ENCODE data around the gene ALPP.

The ALPP gene

GRCh38 chr2:232350804-232351685, 27.5 kb upstream of the ALPP start:
- H3K4me2 ChIP-seq (ENCODE audit: low read depth, low read length, poor library complexity, severe bottlenecking): no peak overlapping the region
- H3K27me3 ChIP-seq (ENCODE audit: low read length): no peaks in the 10 kb centered on the region
- H3K9me3 ChIP-seq (ENCODE audit: insufficient read depth, low read length): no peaks in the 10 kb centered on the region
- H3F3A ChIP-seq (ENCODE audit: insufficient read depth): no peaks in the 10 kb centered on the region
- no peak overlapping the region for H2AFZ ChIP-seq (ENCODE audit: low read depth, low read length, severe bottlenecking)
- H3K9me2 ChIP-seq (replicated peaks; ENCODE audit: insufficient read depth, low read length): no peaks in the 10 kb centered on the region
- no peaks in the 10 kb centered on the region for H3K79me2 ChIP-seq (ENCODE audit: insufficient read depth, low read length)
- no peak overlapping the region for H3K27ac ChIP-seq (ENCODE audit: low read depth, low read length)
- H3K4me3 ChIP-seq (ENCODE audit: insufficient read depth, low read length, poor library complexity, severe bottlenecking): no peak overlapping the region
- no peaks in the 10 kb centered on the region for H4K20me1 ChIP-seq (ENCODE audit: low read depth, low read length)
- no peak for TF ChIP-seq EZH2phosphoT487 (conservative IDR thresholded peaks at IDR 0.05; ENCODE audit: low read length)
- TF ChIP-seq, protein P1, sequence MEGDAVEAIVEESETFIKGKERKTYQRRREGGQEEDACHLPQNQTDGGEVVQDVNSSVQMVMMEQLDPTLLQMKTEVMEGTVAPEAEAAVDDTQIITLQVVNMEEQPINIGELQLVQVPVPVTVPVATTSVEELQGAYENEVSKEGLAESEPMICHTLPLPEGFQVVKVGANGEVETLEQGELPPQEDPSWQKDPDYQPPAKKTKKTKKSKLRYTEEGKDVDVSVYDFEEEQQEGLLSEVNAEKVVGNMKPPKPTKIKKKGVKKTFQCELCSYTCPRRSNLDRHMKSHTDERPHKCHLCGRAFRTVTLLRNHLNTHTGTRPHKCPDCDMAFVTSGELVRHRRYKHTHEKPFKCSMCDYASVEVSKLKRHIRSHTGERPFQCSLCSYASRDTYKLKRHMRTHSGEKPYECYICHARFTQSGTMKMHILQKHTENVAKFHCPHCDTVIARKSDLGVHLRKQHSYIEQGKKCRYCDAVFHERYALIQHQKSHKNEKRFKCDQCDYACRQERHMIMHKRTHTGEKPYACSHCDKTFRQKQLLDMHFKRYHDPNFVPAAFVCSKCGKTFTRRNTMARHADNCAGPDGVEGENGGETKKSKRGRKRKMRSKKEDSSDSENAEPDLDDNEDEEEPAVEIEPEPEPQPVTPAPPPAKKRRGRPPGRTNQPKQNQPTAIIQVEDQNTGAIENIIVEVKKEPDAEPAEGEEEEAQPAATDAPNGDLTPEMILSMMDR (IDR thresholded peaks at IDR 0.05; ENCODE audit: insufficient read depth, low read length, poor library complexity, severe bottlenecking): no peak
- H3K36me3 ChIP-seq (ENCODE audit: low read length): no peaks in the 10 kb centered on the region
- no peak overlapping the region for H3K9ac ChIP-seq (ENCODE audit: low read length)

DNA sequence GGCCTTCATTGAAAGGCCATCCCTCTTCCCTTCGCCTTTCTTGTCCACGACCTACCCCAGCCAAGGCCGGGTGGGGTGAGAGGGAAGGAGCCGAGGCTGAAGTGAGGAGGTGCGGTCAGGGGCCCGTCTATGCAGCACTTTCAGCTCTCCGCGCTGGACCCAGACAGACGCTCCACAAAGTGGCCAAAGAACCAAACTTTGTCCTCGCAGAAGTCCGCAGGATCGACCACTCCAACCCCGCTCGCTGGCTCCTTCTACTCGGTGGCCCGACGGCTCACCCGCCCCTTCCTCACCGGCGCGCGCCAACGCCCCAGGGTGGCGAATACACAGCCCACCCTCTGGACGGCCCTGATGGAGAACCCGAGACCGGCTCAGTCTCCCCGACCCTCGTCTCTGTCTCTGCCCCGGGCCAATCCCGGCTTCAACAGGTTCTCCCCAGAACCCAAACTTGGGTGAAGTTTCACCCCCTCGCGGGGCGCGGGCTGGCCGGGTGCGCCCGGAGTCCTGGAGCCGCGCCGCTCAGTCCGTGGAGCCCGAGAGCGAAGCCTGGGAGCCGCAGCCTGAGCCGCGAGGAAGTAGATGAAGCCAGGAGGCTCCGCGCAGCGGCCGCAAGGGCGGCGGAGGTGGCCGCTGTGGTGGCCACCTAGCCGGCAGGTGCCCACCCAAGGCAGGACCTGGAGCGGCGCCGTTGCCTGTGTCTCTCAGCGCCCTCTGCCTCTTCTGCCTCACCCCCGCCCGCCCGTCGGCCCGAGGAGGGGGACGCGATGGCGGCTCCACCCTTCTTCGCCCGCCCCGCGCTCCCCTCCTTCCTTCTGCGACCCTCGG, 26.7 kb upstream of the ALPP start:
- Histone ChIP-seq H3K9ac (ENCODE audit: low read length) (no peak overlapping the region), H3K9me3 (ENCODE audit: insufficient read depth, low read length) (no peaks in the 10 kb centered on the region), H3K79me2 (ENCODE audit: insufficient read depth, low read length) (no peaks in the 10 kb centered on the region), H3K27ac (ENCODE audit: low read depth, low read length) (no peak overlapping the region), H3K27me3 (ENCODE audit: low read length) (no peaks in the 10 kb centered on the region), H3K4me2 (ENCODE audit: low read depth, low read length, poor library complexity, severe bottlenecking) (no peak overlapping the region), H2AFZ (ENCODE audit: low read depth, low read length, severe bottlenecking) (no peak overlapping the region), H4K20me1 (ENCODE audit: low read depth, low read length) (no peaks in the 10 kb centered on the region), H3K36me3 (ENCODE audit: low read length) (no peaks in the 10 kb centered on the region), H3K4me3 (ENCODE audit: insufficient read depth, low read length, poor library complexity, severe bottlenecking) (no peak overlapping the region), H3F3A (ENCODE audit: insufficient read depth) (no peaks in the 10 kb centered on the region), H3K9me2 (replicated peaks; ENCODE audit: insufficient read depth, low read length) (no peaks in the 10 kb centered on the region)
- TF ChIP-seq EZH2phosphoT487 (conservative IDR thresholded peaks at IDR 0.05; ENCODE audit: low read length): no peak
- TF ChIP-seq, protein P1 (IDR thresholded peaks at IDR 0.05; ENCODE audit: insufficient read depth, low read length, poor library complexity, severe bottlenecking): no peak

DNA sequence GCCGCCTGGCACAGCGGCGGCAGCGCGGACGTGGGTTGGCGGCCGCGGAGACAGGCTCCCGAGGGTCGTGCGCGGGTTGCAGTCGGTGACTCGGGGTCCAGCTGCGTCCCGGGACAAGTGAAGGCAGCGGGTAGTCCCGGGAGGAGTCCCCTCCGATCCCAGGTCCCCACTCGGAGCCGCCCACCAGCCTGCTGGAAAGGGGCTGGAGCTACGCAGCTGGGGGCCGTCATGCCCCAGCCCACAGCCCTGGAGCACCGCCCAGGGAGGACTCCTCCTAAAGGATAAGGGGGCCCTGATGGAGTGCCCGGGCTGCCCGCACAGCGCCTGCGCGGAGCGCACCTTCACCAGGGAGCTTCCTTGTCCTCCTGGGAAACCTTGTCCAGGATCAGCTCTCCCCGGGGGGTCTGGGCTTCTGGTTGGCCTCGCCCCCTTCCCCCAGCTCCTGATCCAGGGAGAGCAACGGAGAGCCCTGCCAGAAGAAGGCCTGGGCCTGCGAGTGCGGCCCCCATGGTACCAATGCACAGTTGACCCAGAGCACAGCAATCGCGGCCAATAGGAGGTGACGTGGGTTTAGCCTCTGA, 25.9 kb upstream of the ALPP start:
- H3F3A ChIP-seq (ENCODE audit: insufficient read depth): no peaks in the 10 kb centered on the region
- H3K79me2 ChIP-seq (ENCODE audit: insufficient read depth, low read length): no peaks in the 10 kb centered on the region
- H3K4me3 ChIP-seq (ENCODE audit: insufficient read depth, low read length, poor library complexity, severe bottlenecking): no peak overlapping the region
- H3K9me3 ChIP-seq (ENCODE audit: insufficient read depth, low read length): no peaks in the 10 kb centered on the region
- H4K20me1 ChIP-seq (ENCODE audit: low read depth, low read length): no peaks in the 10 kb centered on the region
- no peak overlapping the region for H3K27ac ChIP-seq (ENCODE audit: low read depth, low read length)
- no peaks in the 10 kb centered on the region for H3K9me2 ChIP-seq (replicated peaks; ENCODE audit: insufficient read depth, low read length)
- no peak overlapping the region for H3K9ac ChIP-seq (ENCODE audit: low read length)
- no peaks in the 10 kb centered on the region for H3K27me3 ChIP-seq (ENCODE audit: low read length)
- no peaks in the 10 kb centered on the region for H3K36me3 ChIP-seq (ENCODE audit: low read length)
- no peak overlapping the region for H3K4me2 ChIP-seq (ENCODE audit: low read depth, low read length, poor library complexity, severe bottlenecking)
- TF ChIP-seq, protein P1 (IDR thresholded peaks at IDR 0.05; ENCODE audit: insufficient read depth, low read length, poor library complexity, severe bottlenecking): no peak
- no peak for TF ChIP-seq EZH2phosphoT487 (conservative IDR thresholded peaks at IDR 0.05; ENCODE audit: low read length)
- H2AFZ ChIP-seq (ENCODE audit: low read depth, low read length, severe bottlenecking): no peak overlapping the region

Measured in SU-DHL-6 (cell line).